Right atrium auricular region (tissue), 2 donors: ENCODE results near the gene GNAZ. TPM values are rescaled to one million over a fixed set of nuclear protein-coding genes. Genes with fewer than 3 reads are reported as not detected.

Experiments
- DNase-seq: peaks from one replicate; pipeline ENCODE4 v3.0.0-alpha.2; 2019; ENCODE audit warnings: low spot score
- H3K27ac ChIP-seq, 2 donors: fragments of 200-600 bp; sonication (generic); 1 replicate in 1 of 2; 2 replicates in 1 of 2; pipeline ENCODE4 v1.5.1; 2016 to 2019
- H3K27me3 ChIP-seq, 2 donors: fragments of 200-600 bp; sonication (generic); one replicate each; pipeline versions ENCODE4 v1.5.1 to v1.6.0; 2017 to 2019
- H3K36me3 ChIP-seq: fragments of 200-600 bp; sonication (generic); one replicate; pipeline ENCODE4 v1.5.1; 2016
- H3K4me1 ChIP-seq, 2 donors: fragments of 200-600 bp; sonication (generic); one replicate each; pipeline versions ENCODE4 v1.5.1 to v1.6.0; 2017 to 2019
- H3K4me3 ChIP-seq, 2 donors: fragments of 200-600 bp; sonication (generic); 1 replicate in 1 of 2; 2 replicates in 1 of 2; pipeline ENCODE4 v1.5.1; 2017 to 2019; ENCODE audit warnings: mild to moderate bottlenecking in 1 of 2, moderate library complexity in 1 of 2
- H3K9me3 ChIP-seq, 2 donors: fragments of 200-600 bp; sonication (generic); one replicate each; pipeline ENCODE4 v1.5.1; 2019
- CTCF ChIP-seq, 2 donors: fragments of 200-600 bp; sonication (generic); IDR thresholded peaks; one replicate each; pipeline ENCODE4 v1.5.1; 2019; ENCODE audit warnings: antibody characterized with exemption in 2 of 2
- total RNA-seq, 2 donors: library from RNA; depleted of rRNA; stranded (reverse); fragments of >200 nt; gene quantifications; one replicate each; pipeline ENCODE4 v1.1.0, GENCODE V29; 2016

Gene GNAZ
- total RNA-seq, 2 donors from 2014 or later: 1.9 to 3.2 TPM

GRCh38 chr22:23100124-23100801 is 29.9 kb downstream of the GNAZ start:
- H3K27ac ChIP-seq: no peak overlapping the region
- peaks cover 0 to 31% of the 10 kb centered on the region in 2 donors for H3K4me1 ChIP-seq

GRCh38 chr22:23101524-23101923 is 31.2 kb downstream of the GNAZ start:
- no peak for TF ChIP-seq CTCF (IDR thresholded peaks at IDR 0.05)
- Histone ChIP-seq H3K9me3 (no peaks in the 10 kb centered on the region), H3K4me1 (peaks cover 0 to 41% of the 10 kb centered on the region in 2 donors), H3K27ac (no peak overlapping the region), H3K4me3 (no peak overlapping the region), H3K36me3 (no peaks in the 10 kb centered on the region), H3K27me3 (no peaks in the 10 kb centered on the region)
- DNase-seq: no peak

More at GRCh38 chr22:23100124-23100801, 29.9 kb downstream of the GNAZ start:
- Histone ChIP-seq H3K36me3 (no peaks in the 10 kb centered on the region), H3K9me3 (no peaks in the 10 kb centered on the region), H3K4me3 (no peak overlapping the region), H3K27me3 (no peaks in the 10 kb centered on the region)
- TF ChIP-seq CTCF (IDR thresholded peaks at IDR 0.05): no peak
- no peak for DNase-seq

- Histone ChIP-seq H3K27ac (no peak overlapping the region), H3K36me3 (no peaks in the 10 kb centered on the region), H3K27me3 (no peaks in the 10 kb centered on the region), H3K4me1 (peaks cover 0 to 44% of the 10 kb centered on the region in 2 donors), H3K9me3 (no peaks in the 10 kb centered on the region), H3K4me3 (no peak overlapping the region)
- no peak for DNase-seq
- TF ChIP-seq CTCF (IDR thresholded peaks at IDR 0.05): no peak
These were observed 31.8 kb downstream of the GNAZ start for GRCh38 chr22:23102002-23102655.

- Histone ChIP-seq H3K27me3 (no peaks in the 10 kb centered on the region), H3K4me3 (no peak overlapping the region), H3K27ac (no peak overlapping the region), H3K36me3 (no peaks in the 10 kb centered on the region), H3K4me1 (peaks cover 0 to 47% of the 10 kb centered on the region in 2 donors), H3K9me3 (no peaks in the 10 kb centered on the region)
- no peak for DNase-seq
- TF ChIP-seq CTCF (IDR thresholded peaks at IDR 0.05): no peak
These were observed 32.5 kb downstream of the GNAZ start for GRCh38 chr22:23102776-23103175.

GRCh38 chr22:23103199-23103954 is 33.1 kb downstream of the GNAZ start:
- Histone ChIP-seq H3K4me3 (no peak overlapping the region), H3K27me3 (no peaks in the 10 kb centered on the region), H3K9me3 (no peaks in the 10 kb centered on the region), H3K36me3 (no peaks in the 10 kb centered on the region), H3K4me1 (peaks cover 0 to 41% of the 10 kb centered on the region in 2 donors), H3K27ac (no peak overlapping the region)
- TF ChIP-seq CTCF (IDR thresholded peaks at IDR 0.05): no peak
- no peak for DNase-seq
